HCT116 (cell line): ENCODE measurements around the gene PIP4K2A. TPM values are rescaled to one million over a fixed set of nuclear protein-coding genes. Genes with fewer than 3 reads are reported as not detected.

ENCODE experiments used
- ATAC-seq: fragments of 200-7000 bp; cut with Tn5 transposase; 2 replicates; pipeline ENCODE4 v1.9.1; 2020; ENCODE audit warnings: mild to moderate bottlenecking, moderate library complexity
- BruUV-seq: library from RNA; stranded (reverse); fragments of 400-500 nt; replicated peaks from 2 replicates; lab custom pipeline; 2021; lab: Mats Ljungman, UMichigan
- CTCF ChIA-PET: fragments of 300-600 bp; sonication (Branson Sonifier 250); formaldehyde crosslinking; loops from one replicate; lab custom pipeline; 2021; ENCODE audit warnings: antibody characterized with exemption; lab: Charles Lee
- POLR2A ChIA-PET: fragments of 300-600, 350-600 bp; sonication (Branson Sonifier 250); formaldehyde crosslinking; loops from one replicate; lab custom pipeline; 2021; ENCODE audit warnings: antibody characterized with exemption; lab: Charles Lee
- RAD21 ChIA-PET, 2 experiments: fragments of 300-600 bp; sonication (Branson Sonifier 250); formaldehyde crosslinking; loops; one replicate each; lab custom pipeline; 2023; ENCODE audit warnings: low total read pairs in 2 of 2; ENCODE audit not compliant: uncharacterized antibody in 2 of 2, unreplicated experiment in 2 of 2, low non-redundant PET in 1 of 2; lab: Charles Lee
- DNase-seq: peaks from one replicate; pipeline ENCODE4 v3.0.0-alpha.2; 2010; ENCODE audit warnings: low read depth, low spot score
- H2AFZ ChIP-seq: fragments of 200-600 bp; shearing (Covaris generic), sonication (generic); 2 replicates; pipeline ENCODE4 v1.6.1; 2017; ENCODE audit warnings: low read depth, mixed run types, mixed read lengths, antibody characterized with exemption, low read length; ENCODE audit not compliant: poor library complexity, severe bottlenecking
- H3K27ac ChIP-seq: 2 replicates; pipeline ENCODE4 v1.5.1; 2012; ENCODE audit warnings: low read depth, low read length
- H3K27me3 ChIP-seq: fragments of 200-600 bp; sonication (generic); 2 replicates; pipeline ENCODE4 v1.6.1; 2016; ENCODE audit warnings: mixed run types, low read length, mixed read lengths; ENCODE audit not compliant: insufficient read depth
- H3K36me3 ChIP-seq, 2 experiments: fragments of 200-500 bp in 1 of 2; fragments of 200-600 bp in 1 of 2; sonication (Bioruptor generic) in 1 of 2; sonication (generic) in 1 of 2; 2 replicates each; pipeline versions ENCODE4 v1.5.1 to v1.6.1; 2014 to 2016; ENCODE audit warnings: low read length in 2 of 2, inconsistent platforms in 1 of 2, mixed read lengths in 1 of 2, mixed run types in 1 of 2; ENCODE audit not compliant: insufficient read depth in 2 of 2, control insufficient read depth in 1 of 2
- H3K4me1 ChIP-seq, 2 experiments: fragments of 200-600 bp in 1 of 2; sonication (generic) in 1 of 2; 2 replicates each; pipeline versions ENCODE4 v1.5.1 to v1.6.1; 2012 to 2017; ENCODE audit warnings: low read length in 2 of 2, inconsistent platforms in 1 of 2, mild to moderate bottlenecking in 1 of 2, mixed read lengths in 1 of 2, mixed run types in 1 of 2, moderate library complexity in 1 of 2; ENCODE audit not compliant: insufficient read depth in 2 of 2, control insufficient read depth in 1 of 2
- H3K4me2 ChIP-seq: fragments of 200-600 bp; sonication (generic); 2 replicates; pipeline ENCODE4 v1.6.1; 2017; ENCODE audit warnings: mixed run types, low read length, mixed read lengths
- H3K4me3 ChIP-seq, 2 experiments: fragments of 200-600 bp in 1 of 2; sonication (generic) in 1 of 2; replicated peaks in 1 of 2; 2 replicates each; pipeline ENCODE4 v1.5.1; 2011 to 2016; ENCODE audit warnings: low read length in 2 of 2, control low read depth in 1 of 2, low read depth in 1 of 2, mild to moderate bottlenecking in 1 of 2, mixed read lengths in 1 of 2, mixed run types in 1 of 2
- H3K79me2 ChIP-seq: fragments of 200-600 bp; sonication (generic); 2 replicates; pipeline ENCODE4 v1.6.1; 2017; ENCODE audit warnings: mild to moderate bottlenecking, mixed run types, low read length, moderate library complexity, mixed read lengths; ENCODE audit not compliant: insufficient read depth
- H3K9ac ChIP-seq: fragments of 200-600 bp; sonication (generic); 2 replicates; pipeline ENCODE4 v1.6.1; 2016; ENCODE audit warnings: low read length, mixed read lengths
- H3K9me2 ChIP-seq: fragments of 200-600 bp; sonication (generic), shearing (Covaris generic); 2 replicates; pipeline ENCODE4 v1.6.1; 2017; ENCODE audit warnings: mixed run types, mild to moderate bottlenecking, moderate library complexity; ENCODE audit not compliant: insufficient read depth
- H3K9me3 ChIP-seq, 2 experiments: fragments of 200-500 bp in 1 of 2; fragments of 200-600 bp in 1 of 2; sonication (Bioruptor generic) in 1 of 2; sonication (generic) in 1 of 2; 2 replicates each; pipeline ENCODE4 v1.6.1; 2014 to 2017; ENCODE audit warnings: low read length in 2 of 2, mixed read lengths in 2 of 2, inconsistent platforms in 1 of 2, low read depth in 1 of 2, mild to moderate bottlenecking in 1 of 2, mixed run types in 1 of 2, moderate library complexity in 1 of 2; ENCODE audit not compliant: control insufficient read depth in 1 of 2, insufficient read depth in 1 of 2
- H4K20me1 ChIP-seq: fragments of 200-600 bp; sonication (generic), shearing (Covaris generic); 2 replicates; pipeline ENCODE4 v1.6.1; 2017; ENCODE audit warnings: mixed run types, mild to moderate bottlenecking, moderate library complexity; ENCODE audit not compliant: insufficient read depth
- ATF3 ChIP-seq: IDR thresholded peaks from 2 replicates; pipeline ENCODE4 v1.6.1; 2012
- EGR1 ChIP-seq: IDR thresholded peaks from 2 replicates; pipeline ENCODE4 v1.6.1; 2012; ENCODE audit warnings: low read depth
- ELF1 ChIP-seq: IDR thresholded peaks from 2 replicates; pipeline ENCODE4 v1.6.1; 2012; ENCODE audit warnings: low read depth, borderline replicate concordance
- EZH2 ChIP-seq: fragments of 200-600 bp; sonication (generic); IDR thresholded peaks from 2 replicates; pipeline ENCODE4 v1.6.1; 2017; ENCODE audit warnings: antibody characterized with exemption, mixed run types
- EZH2phosphoT487 ChIP-seq: fragments of 200-600 bp; IDR thresholded peaks from 2 replicates; pipeline ENCODE4 v1.6.1; 2018; ENCODE audit warnings: antibody characterized with exemption, borderline replicate concordance
- FOSL1 ChIP-seq: IDR thresholded peaks from 2 replicates; pipeline ENCODE4 v1.6.1; 2012; ENCODE audit warnings: low read depth
- JUND ChIP-seq: IDR thresholded peaks from 2 replicates; pipeline ENCODE4 v1.6.1; 2012
- RAD21 ChIP-seq: IDR thresholded peaks from 2 replicates; pipeline ENCODE4 v1.6.1; 2012; ENCODE audit warnings: low read depth, mild to moderate bottlenecking
- SIN3A ChIP-seq: IDR thresholded peaks from 2 replicates; pipeline ENCODE4 v1.6.1; 2012; ENCODE audit warnings: low read depth
- SP1 ChIP-seq: IDR thresholded peaks from 2 replicates; pipeline ENCODE4 v1.6.1; 2012; ENCODE audit warnings: low read depth
- SRF ChIP-seq: IDR thresholded peaks from 2 replicates; pipeline ENCODE4 v1.6.1; 2012; ENCODE audit warnings: low read depth
- ZBTB33 ChIP-seq: IDR thresholded peaks from 2 replicates; pipeline ENCODE4 v1.6.1; 2011; ENCODE audit warnings: mild to moderate bottlenecking, low read length, moderate library complexity; ENCODE audit not compliant: insufficient replicate concordance; ENCODE audit errors: extremely low read depth
- ZNF274 ChIP-seq: fragments of 200-500 bp; sonication (Bioruptor generic); IDR thresholded peaks from 2 replicates; pipeline ENCODE4 v1.6.1; 2014; ENCODE audit warnings: mild to moderate bottlenecking, low read depth, low read length, inconsistent platforms
- intact Hi-C: fragments of 100-400 bp; cut with micrococcal nuclease; formaldehyde crosslinking; loops from 2 replicates; pipeline ENCODE4 v1.10.0; 2022
- total RNA-seq: library from RNA; stranded (reverse); gene quantifications from one replicate; pipeline ENCODE4 v1.2.1, GENCODE V29; 2021; ENCODE audit not compliant: unreplicated experiment

Gene PIP4K2A
- total RNA-seq, 1 experiment from 2014 or later, result 41.9 TPM

- H3K27ac ChIP-seq, result no peak overlapping the region
- H3K79me2 ChIP-seq, result no peaks in the 10 kb centered on the region
- H4K20me1 ChIP-seq, result no peaks in the 10 kb centered on the region
- H3K4me3 ChIP-seq, result no peak overlapping the region
- TF ChIP-seq ATF3 (no peak), JUND (no peak), SRF (no peak), FOSL1 (no peak), ZNF274 (no peak), SIN3A (no peak), ELF1 (no peak), ZBTB33 (no peak), SP1 (no peak), EGR1 (no peak), EZH2phosphoT487 (no peak), RAD21 (no peak), EZH2 (no peak)
- no peak overlapping the region for H3K9ac ChIP-seq
- intact Hi-C loops, result no loop called here
- no peaks in the 10 kb centered on the region for H3K9me2 ChIP-seq
- no peaks in the 10 kb centered on the region for H3K27me3 ChIP-seq
- RAD21 ChIA-PET, result no interaction called here
- ATAC-seq (no peak), DNase-seq (no peak)
- H3K9me3 ChIP-seq, result no peaks in the 10 kb centered on the region
- H3K4me1 ChIP-seq, result no peaks in the 10 kb centered on the region
- CTCF ChIA-PET, result interaction anchor here (2.1 kb wide), 1 partner anchor 443 kb away, joined by 5 read pairs; no protein-coding TSS in a partner anchor
- H3K4me2 ChIP-seq, result no peak overlapping the region
- POLR2A ChIA-PET, result no interaction called here
- no peak overlapping the region for H2AFZ ChIP-seq
- peaks cover 0 to 27% of the 10 kb centered on the region in 2 experiments; a peak in 2 of 4 replicates for H3K36me3 ChIP-seq
- BruUV-seq, result no TSS peak
Observed at GRCh38 chr10:22545643-22546042, 168.7 kb downstream of the PIP4K2A start.
